ENCODE data around the gene LRRC37B. TPM values are rescaled to one million over a fixed set of nuclear protein-coding genes. Genes with fewer than 3 reads are reported as not detected.
"Not testable (repeated sequence)": the region's sequence is repeated elsewhere in the genome, so short reads cannot be mapped to it uniquely, and the experiment has no call there.

The LRRC37B gene
- total and polyA plus RNA-seq, 2 donors (not counting 1 experiment from before 2014, with no cell fraction given): 16.3 to 40.6 TPM

DNA sequence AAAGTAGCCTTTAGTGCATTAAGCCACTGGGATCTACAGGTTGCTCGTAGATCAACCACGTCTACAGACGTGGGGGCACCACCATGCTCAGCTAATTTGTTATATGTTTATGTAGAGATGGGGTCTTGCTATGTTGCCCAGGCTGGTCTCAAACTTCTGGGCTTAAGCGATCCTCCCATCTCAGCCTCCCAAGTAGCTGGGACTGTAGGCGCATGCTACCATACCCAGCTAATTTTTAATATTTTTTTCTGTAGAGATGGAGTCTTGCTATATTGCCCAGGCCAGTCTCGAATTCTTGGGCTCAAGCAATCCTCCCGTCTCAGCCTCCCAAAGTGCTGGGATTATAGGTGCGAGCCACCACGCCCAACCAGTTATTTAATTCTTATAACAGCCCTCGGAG is 49.3 kb downstream of the LRRC37B start:
- H3K9ac ChIP-seq (ENCODE audit: low read length); H3K4me3 ChIP-seq (ENCODE audit: control extremely low read depth in 1 of 5, extremely low read depth in 1 of 5, insufficient read depth in 1 of 5, low read depth in 2 of 5, low read length in 4 of 5); H3K4me1 ChIP-seq (ENCODE audit: control insufficient read depth in 2 of 2, insufficient read depth in 2 of 2, low read length in 2 of 2); H3K27me3 Mint-ChIP-seq; intact Hi-C loops (cut with micrococcal nuclease); CTCF ChIA-PET; H3K36me3 ChIP-seq (replicated peaks in 1 of 2; ENCODE audit: control extremely low read depth in 1 of 2, control insufficient read depth in 1 of 2, extremely low read depth in 1 of 2, insufficient read depth in 2 of 2, low read length in 1 of 2); H3K27me3 ChIP-seq (replicated peaks in 1 of 4; ENCODE audit: control extremely low read depth in 1 of 4, control insufficient read depth in 3 of 4, insufficient read depth in 4 of 4, low read length in 3 of 4); H3K79me2 ChIP-seq (ENCODE audit: control insufficient read depth, insufficient read depth, low read length); H3K9me3 Mint-ChIP-seq (ENCODE audit: insufficient read depth); H3K9me3 ChIP-seq (ENCODE audit: control extremely low read depth in 1 of 3, control insufficient read depth in 2 of 3, insufficient read depth in 1 of 3, low read length in 2 of 3); H3K4me2 ChIP-seq (replicated peaks; ENCODE audit: low read depth, low read length, poor library complexity, severe bottlenecking); H2AFZ ChIP-seq (ENCODE audit: insufficient read depth, low read depth, low read length, poor library complexity, severe bottlenecking); H3K27ac Mint-ChIP-seq; POLR2A ChIA-PET; H3K4me3 Mint-ChIP-seq; ATAC-seq (ENCODE audit: low read depth); H3K4me1 Mint-ChIP-seq; H4K20me1 ChIP-seq (ENCODE audit: control insufficient read depth, insufficient read depth, low read length, poor library complexity, severe bottlenecking); DNase-seq; H3K27ac ChIP-seq (ENCODE audit: low read length in 2 of 2): not testable (repeated sequence)
- no CpG with 5 or more reads among the region's 10 CpGs for WGBS (ENCODE audit: insufficient coverage)

DNA sequence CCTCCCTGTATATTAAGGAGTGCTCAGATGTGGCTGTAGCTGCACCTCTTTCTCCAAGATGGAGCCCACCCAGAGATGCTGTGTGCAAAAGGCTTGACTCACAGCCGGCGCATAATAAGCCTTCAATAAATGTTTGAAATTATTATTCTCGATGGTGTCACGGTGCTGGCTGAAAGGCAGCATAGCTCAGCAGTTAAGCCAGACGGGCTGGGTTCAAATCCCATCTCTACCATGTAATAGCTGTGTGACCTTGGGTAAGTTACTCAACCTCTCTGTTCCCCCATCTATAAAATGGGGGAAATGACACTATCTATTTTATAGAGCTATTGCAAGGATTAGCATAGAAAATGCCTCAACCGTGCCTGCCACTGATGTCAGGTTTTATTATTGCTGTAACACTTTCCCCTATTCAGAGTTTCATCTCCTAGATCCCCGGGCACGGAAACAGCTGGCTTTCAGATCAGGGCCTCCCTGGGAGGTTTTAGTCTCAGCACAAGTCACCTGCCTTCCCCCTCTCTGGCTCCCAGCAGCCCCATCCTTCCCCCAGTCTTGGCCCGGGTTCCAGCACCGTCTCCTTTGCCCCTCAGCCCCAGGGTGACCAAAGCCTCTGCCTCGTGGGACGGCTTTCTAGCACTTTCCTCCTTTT is 50.4 kb downstream of the LRRC37B start:
- H2AFZ ChIP-seq (ENCODE audit: insufficient read depth, low read depth, low read length, poor library complexity, severe bottlenecking); POLR2A ChIA-PET; H4K20me1 ChIP-seq (ENCODE audit: control insufficient read depth, insufficient read depth, low read length, poor library complexity, severe bottlenecking); ATAC-seq (ENCODE audit: low read depth); DNase-seq; H3K4me2 ChIP-seq (replicated peaks; ENCODE audit: low read depth, low read length, poor library complexity, severe bottlenecking); H3K36me3 ChIP-seq (replicated peaks in 1 of 2; ENCODE audit: control extremely low read depth in 1 of 2, control insufficient read depth in 1 of 2, extremely low read depth in 1 of 2, insufficient read depth in 2 of 2, low read length in 1 of 2); H3K9me3 Mint-ChIP-seq (ENCODE audit: insufficient read depth); intact Hi-C loops (cut with micrococcal nuclease); H3K4me3 ChIP-seq (ENCODE audit: control extremely low read depth in 1 of 5, extremely low read depth in 1 of 5, insufficient read depth in 1 of 5, low read depth in 2 of 5, low read length in 4 of 5); H3K27ac ChIP-seq (ENCODE audit: low read length in 2 of 2); H3K4me3 Mint-ChIP-seq; H3K9ac ChIP-seq (ENCODE audit: low read length); CTCF ChIA-PET; H3K4me1 Mint-ChIP-seq; H3K79me2 ChIP-seq (ENCODE audit: control insufficient read depth, insufficient read depth, low read length); H3K27me3 Mint-ChIP-seq; H3K27ac Mint-ChIP-seq; H3K9me3 ChIP-seq (ENCODE audit: control extremely low read depth in 1 of 3, control insufficient read depth in 2 of 3, insufficient read depth in 1 of 3, low read length in 2 of 3); H3K4me1 ChIP-seq (ENCODE audit: control insufficient read depth in 2 of 2, insufficient read depth in 2 of 2, low read length in 2 of 2); H3K27me3 ChIP-seq (replicated peaks in 1 of 4; ENCODE audit: control extremely low read depth in 1 of 4, control insufficient read depth in 3 of 4, insufficient read depth in 4 of 4, low read length in 3 of 4): not testable (repeated sequence)
- WGBS (ENCODE audit: insufficient coverage): 95% methylated on average over 6 of the region's 12 CpGs

GRCh38 chr17:32060695-32061094 is 53.5 kb downstream of the LRRC37B start:
- CTCF ChIA-PET; H3K9me3 Mint-ChIP-seq (ENCODE audit: insufficient read depth): not testable (repeated sequence)

GRCh38 chr17:32061840-32062239 is 54.7 kb downstream of the LRRC37B start:
- WGBS (ENCODE audit: insufficient coverage): 67% methylated on average over 3 of the region's 8 CpGs
- H3K27ac Mint-ChIP-seq; ATAC-seq (ENCODE audit: low read depth); H3K4me1 ChIP-seq (ENCODE audit: control insufficient read depth in 2 of 2, insufficient read depth in 2 of 2, low read length in 2 of 2); H3K27me3 Mint-ChIP-seq; H3K9ac ChIP-seq (ENCODE audit: low read length); H2AFZ ChIP-seq (ENCODE audit: insufficient read depth, low read depth, low read length, poor library complexity, severe bottlenecking); H3K4me1 Mint-ChIP-seq; intact Hi-C loops (cut with micrococcal nuclease); H3K27me3 ChIP-seq (replicated peaks in 1 of 4; ENCODE audit: control extremely low read depth in 1 of 4, control insufficient read depth in 3 of 4, insufficient read depth in 4 of 4, low read length in 3 of 4); H3K9me3 ChIP-seq (ENCODE audit: control extremely low read depth in 1 of 3, control insufficient read depth in 2 of 3, insufficient read depth in 1 of 3, low read length in 2 of 3); H3K36me3 ChIP-seq (replicated peaks in 1 of 2; ENCODE audit: control extremely low read depth in 1 of 2, control insufficient read depth in 1 of 2, extremely low read depth in 1 of 2, insufficient read depth in 2 of 2, low read length in 1 of 2); H3K4me3 ChIP-seq (ENCODE audit: control extremely low read depth in 1 of 5, extremely low read depth in 1 of 5, insufficient read depth in 1 of 5, low read depth in 2 of 5, low read length in 4 of 5); CTCF ChIA-PET; H3K79me2 ChIP-seq (ENCODE audit: control insufficient read depth, insufficient read depth, low read length); H3K4me2 ChIP-seq (replicated peaks; ENCODE audit: low read depth, low read length, poor library complexity, severe bottlenecking); POLR2A ChIA-PET; H3K9me3 Mint-ChIP-seq (ENCODE audit: insufficient read depth); H4K20me1 ChIP-seq (ENCODE audit: control insufficient read depth, insufficient read depth, low read length, poor library complexity, severe bottlenecking); H3K27ac ChIP-seq (ENCODE audit: low read length in 2 of 2): not testable (repeated sequence)
- peak; percentile 10 for DNase-seq
- peak overlapping the region; percentile 23 for H3K4me3 Mint-ChIP-seq

More at GRCh38 chr17:32060695-32061094, 53.5 kb downstream of the LRRC37B start:
- POLR2A ChIA-PET; H3K27me3 Mint-ChIP-seq; H3K4me1 ChIP-seq (ENCODE audit: control insufficient read depth in 2 of 2, insufficient read depth in 2 of 2, low read length in 2 of 2); H3K79me2 ChIP-seq (ENCODE audit: control insufficient read depth, insufficient read depth, low read length); H3K9me3 ChIP-seq (ENCODE audit: control extremely low read depth in 1 of 3, control insufficient read depth in 2 of 3, insufficient read depth in 1 of 3, low read length in 2 of 3); H2AFZ ChIP-seq (ENCODE audit: insufficient read depth, low read depth, low read length, poor library complexity, severe bottlenecking); H3K27ac Mint-ChIP-seq; DNase-seq; H3K27ac ChIP-seq (ENCODE audit: low read length in 2 of 2); H3K4me3 ChIP-seq (ENCODE audit: control extremely low read depth in 1 of 5, extremely low read depth in 1 of 5, insufficient read depth in 1 of 5, low read depth in 2 of 5, low read length in 4 of 5); H4K20me1 ChIP-seq (ENCODE audit: control insufficient read depth, insufficient read depth, low read length, poor library complexity, severe bottlenecking); H3K4me3 Mint-ChIP-seq; H3K9ac ChIP-seq (ENCODE audit: low read length); H3K27me3 ChIP-seq (replicated peaks in 1 of 4; ENCODE audit: control extremely low read depth in 1 of 4, control insufficient read depth in 3 of 4, insufficient read depth in 4 of 4, low read length in 3 of 4); H3K4me2 ChIP-seq (replicated peaks; ENCODE audit: low read depth, low read length, poor library complexity, severe bottlenecking); H3K36me3 ChIP-seq (replicated peaks in 1 of 2; ENCODE audit: control extremely low read depth in 1 of 2, control insufficient read depth in 1 of 2, extremely low read depth in 1 of 2, insufficient read depth in 2 of 2, low read length in 1 of 2); intact Hi-C loops (cut with micrococcal nuclease); H3K4me1 Mint-ChIP-seq: not testable (repeated sequence)
- WGBS (ENCODE audit: insufficient coverage): no CpG with 5 or more reads among the region's 9 CpGs
- ATAC-seq (ENCODE audit: low read depth): peak; percentile 33

All from B cell (primary cell).